T1000 (cell line): Measurements from ENCODE around the gene GNG12.

Source experiments
- DNase-seq: peaks from one replicate; lab custom pipeline; 2025; ENCODE audit warnings: mixed read lengths; lab: John Stamatoyannopoulos, UW

The GNG12 gene

GRCh38 chr1:67753776-67754525 lies 79.3 kb downstream of the GNG12 start:
- no peak for DNase-seq

GRCh38 chr1:67752306-67752705 lies 81.0 kb downstream of the GNG12 start:
- DNase-seq, result no peak

- DNase-seq, result no peak
These were observed 82.6 kb downstream of the GNG12 start for GRCh38 chr1:67750691-67751054.

GRCh38 chr1:67749844-67750690 lies 83.2 kb downstream of the GNG12 start:
- DNase-seq, result peak; percentile 45

- DNase-seq, result no peak
These were observed 83.9 kb downstream of the GNG12 start for GRCh38 chr1:67749263-67749843.

GRCh38 chr1:67748630-67749029 lies 84.6 kb downstream of the GNG12 start:
- no peak for DNase-seq

- no peak for DNase-seq
These were observed 85.4 kb downstream of the GNG12 start for GRCh38 chr1:67747671-67748546.

- DNase-seq, result no peak
These were observed 87.2 kb downstream of the GNG12 start for GRCh38 chr1:67745875-67746698.

- DNase-seq, result no peak
These were observed 90.1 kb downstream of the GNG12 start for GRCh38 chr1:67743072-67743725.

- no peak for DNase-seq
These were observed 91.5 kb downstream of the GNG12 start for GRCh38 chr1:67741736-67742135.

GRCh38 chr1:67741121-67741520 lies 92.1 kb downstream of the GNG12 start:
- DNase-seq, result no peak

GRCh38 chr1:67740543-67740942 lies 92.7 kb downstream of the GNG12 start:
- no peak for DNase-seq

- no peak for DNase-seq
These were observed 93.9 kb downstream of the GNG12 start for GRCh38 chr1:67739361-67739760.

GRCh38 chr1:67738401-67738800 lies 94.9 kb downstream of the GNG12 start:
- no peak for DNase-seq

- no peak for DNase-seq
These were observed 95.4 kb downstream of the GNG12 start for GRCh38 chr1:67737875-67738274.

GRCh38 chr1:67736750-67737149 lies 96.5 kb downstream of the GNG12 start:
- no peak for DNase-seq

GRCh38 chr1:67735806-67736627 lies 97.2 kb downstream of the GNG12 start:
- peak; percentile 28 for DNase-seq

- DNase-seq, result no peak
These were observed 98.1 kb downstream of the GNG12 start for GRCh38 chr1:67735206-67735605.

- DNase-seq, result no peak
These were observed 99.0 kb downstream of the GNG12 start for GRCh38 chr1:67734323-67734690.
